ENCODE results near the gene CRYGS. TPM values are rescaled to one million over a fixed set of nuclear protein-coding genes. Genes with fewer than 3 reads are reported as not detected.
"Not testable (repeated sequence)": the region's sequence is repeated elsewhere in the genome, so short reads cannot be mapped to it uniquely, and the experiment has no call there.

Gene CRYGS
- total RNA-seq, 8 experiments from 2014 or later: 1.2 to 4.9 (median 2.9) TPM

- 37 to 100% (median 94%) methylated on average over 1 to 2 of the region's 2 CpGs for WGBS, 10 experiments
- ATAC-seq (replicated peaks in 6 of 8): no peak
These were observed 33.3 kb upstream of the CRYGS start for GRCh38 chr3:186577521-186577920.

GRCh38 chr3:186571644-186572013, 27.4 kb upstream of the CRYGS start:
- no peak overlapping the region for H3K27ac ChIP-seq
- in situ Hi-C loops (cut with MboI; ENCODE audit: low pct_unique_long_range_greater_than_20kb in 2 of 9, low sequenced_read_pairs in 9 of 9, unreplicated experiment in 9 of 9): loop anchor here in 1 of 9 experiments (25.0 kb wide), 1 partner anchor 584 kb away; no protein-coding TSS in a partner anchor
- WGBS, 10 experiments: 31 to 100% (median 77%) methylated on average over 2 of the region's 2 CpGs
- peak overlapping the region in 4 of 5 donors; percentile 79 to 100 (median 93) for H3K4me3 ChIP-seq
- ATAC-seq (replicated peaks in 6 of 8): no peak
- H3K4me1 ChIP-seq (replicated peaks in 1 of 2): peaks cover 3 to 8% of the 10 kb centered on the region in 2 donors

More at GRCh38 chr3:186577521-186577920, 33.3 kb upstream of the CRYGS start:
- no peak overlapping the region for H3K4me3 ChIP-seq
- no peak overlapping the region for H3K27ac ChIP-seq
- no peaks in the 10 kb centered on the region for H3K4me1 ChIP-seq (replicated peaks in 1 of 2)
- in situ Hi-C loops (cut with MboI; ENCODE audit: low pct_unique_long_range_greater_than_20kb in 2 of 9, low sequenced_read_pairs in 9 of 9, unreplicated experiment in 9 of 9): loop anchor here in 1 of 9 experiments (25.0 kb wide), 1 partner anchor 210 kb away; the partner anchor contains the start of gene EIF4A2

DNA sequence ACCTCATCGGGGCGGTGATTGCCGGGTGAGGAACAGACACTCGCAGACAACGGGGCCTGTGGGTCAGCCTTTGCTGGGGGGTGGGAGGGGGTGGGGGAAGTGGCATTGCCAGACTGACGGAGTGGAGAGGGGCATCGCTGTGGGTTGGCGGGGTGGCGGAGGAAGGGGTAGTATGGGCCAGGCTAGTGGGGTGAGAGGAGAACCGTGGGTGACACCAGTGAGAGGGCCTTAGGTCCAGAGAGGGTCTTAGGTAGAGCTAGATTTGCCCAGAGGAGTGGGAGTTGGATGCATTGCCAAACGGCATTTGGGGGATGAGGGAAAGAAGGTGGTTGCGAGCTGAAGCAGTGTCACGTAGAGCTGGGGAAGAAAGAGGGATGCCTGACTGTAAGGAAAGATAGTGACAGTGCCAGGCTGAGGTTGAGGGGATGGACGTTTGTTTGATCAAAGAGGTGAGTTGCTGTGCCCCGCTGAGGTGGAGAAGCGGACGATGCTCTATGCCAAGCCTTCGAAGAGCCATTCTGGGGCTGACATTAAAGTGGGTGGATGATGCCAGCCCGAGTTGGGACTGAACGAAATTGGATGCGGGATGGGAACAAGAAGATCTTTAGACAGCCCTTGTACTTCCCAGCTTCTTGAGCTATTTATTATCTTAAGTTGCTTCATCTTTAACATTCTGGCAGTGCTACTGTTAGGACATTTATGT, 26.9 kb upstream of the CRYGS start:
- 0 to 17% (median 9%) methylated on average over 2 to 9 of the region's 21 CpGs; no CpG with 5 or more reads in 4 of the 10 experiments for WGBS, 10 experiments
- H3K27ac ChIP-seq: peak overlapping the region; percentile 78 to 79
- in situ Hi-C loops (cut with MboI; ENCODE audit: low pct_unique_long_range_greater_than_20kb in 2 of 9, low sequenced_read_pairs in 9 of 9, unreplicated experiment in 9 of 9): loop anchor here in 1 of 9 experiments (25.0 kb wide), 1 partner anchor 584 kb away; no protein-coding TSS in a partner anchor
- peaks cover 3 to 11% of the 10 kb centered on the region in 2 donors for H3K4me1 ChIP-seq (replicated peaks in 1 of 2)
- ATAC-seq (replicated peaks in 6 of 8): no peak
- H3K4me3 ChIP-seq: peak overlapping the region; percentile 79 to 100 (median 92)

- WGBS, 10 experiments: 0 to 4% (median 1%) methylated on average over 1 to 18 of the region's 59 CpGs; no CpG with 5 or more reads in 2 of the 10 experiments
- ATAC-seq (replicated peaks in 6 of 8): peak; percentile 86 to 90 (median 88)
- Histone ChIP-seq H3K4me3 (peak within 1 kb of the TSS; percentile 79 to 100 (median 92)), H3K4me1 (replicated peaks in 1 of 2) (peaks cover 3 to 11% of the 10 kb centered on the region in 2 donors), H3K27ac (peak within 1 kb of the TSS; percentile 78 to 79)
- in situ Hi-C loops (cut with MboI; ENCODE audit: low pct_unique_long_range_greater_than_20kb in 2 of 9, low sequenced_read_pairs in 9 of 9, unreplicated experiment in 9 of 9): loop anchor here in 1 of 9 experiments (25.0 kb wide), 1 partner anchor 583 kb away; no protein-coding TSS in a partner anchor
These were observed 26.1 kb upstream of the CRYGS start, which contains the start of gene DNAJB11 for GRCh38 chr3:186570096-186570940. Gene DNAJB11, plus strand, starts transcription at chr3:186570720. Its CDS starts 178 bp downstream, at chr3:186570898.

DNA sequence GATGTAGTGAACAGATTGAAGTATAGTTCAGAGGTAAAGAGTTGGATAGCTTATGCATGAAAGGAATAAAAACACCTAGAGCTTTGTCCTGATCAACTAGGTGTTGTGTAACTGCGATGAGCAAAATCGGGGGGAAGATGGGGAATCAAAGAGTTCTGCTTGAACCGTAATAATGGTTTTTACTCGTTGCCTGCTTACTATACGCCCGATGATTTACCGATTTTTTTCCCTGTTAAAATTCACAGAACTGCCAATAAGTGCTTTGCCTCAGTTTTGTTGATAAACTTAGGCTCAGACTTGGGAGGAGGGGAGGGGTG, 25.6 kb upstream of the CRYGS start:
- 0 to 10% (median 5%) methylated on average over 2 to 7 of the region's 7 CpGs; no CpG with 5 or more reads in 3 of the 10 experiments for WGBS, 10 experiments
- peak overlapping the region; percentile 47 to 57 for H3K27ac ChIP-seq
- no peak for ATAC-seq (replicated peaks in 6 of 8)
- H3K4me3 ChIP-seq: peak overlapping the region; percentile 47 to 80 (median 50)
- in situ Hi-C loops (cut with MboI; ENCODE audit: low pct_unique_long_range_greater_than_20kb in 2 of 9, low sequenced_read_pairs in 9 of 9, unreplicated experiment in 9 of 9): loop anchor here in 1 of 9 experiments (25.0 kb wide), 1 partner anchor 582 kb away; no protein-coding TSS in a partner anchor
- peaks cover 3 to 11% of the 10 kb centered on the region in 2 donors for H3K4me1 ChIP-seq (replicated peaks in 1 of 2)

GRCh38 chr3:186569361-186569760, 25.2 kb upstream of the CRYGS start:
- not testable (repeated sequence) for H3K27ac ChIP-seq
- in situ Hi-C loops (cut with MboI; ENCODE audit: low pct_unique_long_range_greater_than_20kb in 2 of 9, low sequenced_read_pairs in 9 of 9, unreplicated experiment in 9 of 9): loop anchor here in 1 of 9 experiments (25.0 kb wide), 1 partner anchor 582 kb away; no protein-coding TSS in a partner anchor
- WGBS, 10 experiments: 57 to 94% (median 81%) methylated on average over 1 to 9 of the region's 11 CpGs; no CpG with 5 or more reads in 4 of the 10 experiments

DNA sequence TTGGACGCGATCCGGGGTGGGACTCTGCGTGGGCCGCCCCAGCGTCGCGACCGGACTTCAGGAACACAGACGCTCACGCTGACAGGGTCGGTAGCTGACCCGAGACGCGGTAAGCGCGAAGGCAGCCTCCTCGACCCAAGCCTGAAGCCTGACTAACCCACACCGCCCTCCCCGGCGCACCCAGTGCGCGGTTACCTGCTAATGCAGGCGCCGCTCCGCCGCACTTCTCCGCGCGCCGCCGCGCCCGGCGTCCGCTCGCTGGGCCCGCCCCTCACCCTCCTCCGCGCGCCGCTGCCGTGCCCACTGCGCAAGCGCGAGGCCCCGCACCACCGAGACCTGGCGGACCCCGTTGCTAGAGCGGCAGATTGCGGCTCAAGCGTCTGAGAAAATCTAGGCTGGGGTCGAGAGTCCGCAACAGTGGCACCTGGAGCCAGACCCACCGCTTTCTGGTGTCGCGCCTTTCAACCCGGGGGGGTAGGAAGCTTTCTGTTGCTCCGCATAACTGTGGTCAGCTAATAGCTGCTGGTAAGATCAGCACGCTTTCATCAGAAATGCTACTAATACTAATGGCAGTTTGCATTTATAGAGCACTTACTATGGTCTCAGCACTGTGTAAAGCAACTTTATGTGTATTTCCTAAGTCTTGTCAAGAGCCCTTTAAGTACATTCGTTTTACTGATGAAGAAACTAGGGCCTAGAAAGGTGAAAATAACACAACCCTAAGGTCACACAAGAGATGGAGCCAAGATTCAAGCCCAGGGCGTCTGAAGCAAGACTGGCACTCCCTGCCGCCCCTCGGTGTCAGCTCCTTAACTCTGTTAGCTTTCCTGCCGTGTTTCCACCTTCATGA, 23.1 kb upstream of the CRYGS start, which contains the start of gene TBCCD1:
TBCCD1 (minus strand) TSS at position 268 of the 850 bp plus-strand sequence. CDS start 3,010 bp downstream, outside the sequence.
- WGBS, 10 experiments: 0 to 20% (median 0%) methylated on average over 1 to 11 of the region's 66 CpGs; no CpG with 5 or more reads in 2 of the 10 experiments
- in situ Hi-C loops (cut with MboI; ENCODE audit: low pct_unique_long_range_greater_than_20kb in 2 of 9, low sequenced_read_pairs in 9 of 9, unreplicated experiment in 9 of 9): loop anchor here in 1 of 9 experiments (25.0 kb wide), 1 partner anchor 580 kb away; no protein-coding TSS in a partner anchor
- ATAC-seq (replicated peaks in 6 of 8): peak; percentile 42 to 64 (median 57)
- H3K4me1 ChIP-seq (replicated peaks in 1 of 2): peaks cover 3 to 11% of the 10 kb centered on the region in 2 donors
- peak within 1 kb of the TSS; percentile 58 to 99 (median 60) for H3K4me3 ChIP-seq
- H3K27ac ChIP-seq: peak within 1 kb of the TSS; percentile 33 to 41

More at GRCh38 chr3:186569361-186569760, 25.2 kb upstream of the CRYGS start:
- Histone ChIP-seq H3K4me3 (peak overlapping the region; percentile 47 to 80 (median 50)), H3K4me1 (replicated peaks in 1 of 2) (peaks cover 3 to 11% of the 10 kb centered on the region in 2 donors)
- ATAC-seq (replicated peaks in 6 of 8): not testable (repeated sequence)

GRCh38 chr3:186566772-186567071, 22.5 kb upstream of the CRYGS start:
- WGBS, 10 experiments: 0 to 10% (median 2%) methylated on average over 2 to 7 of the region's 14 CpGs; no CpG with 5 or more reads in 3 of the 10 experiments
- peaks cover 3 to 11% of the 10 kb centered on the region in 2 donors for H3K4me1 ChIP-seq (replicated peaks in 1 of 2)
- in situ Hi-C loops (cut with MboI; ENCODE audit: low pct_unique_long_range_greater_than_20kb in 2 of 9, low sequenced_read_pairs in 9 of 9, unreplicated experiment in 9 of 9): loop anchor here in 1 of 9 experiments (25.0 kb wide), 1 partner anchor 579 kb away; no protein-coding TSS in a partner anchor
- H3K4me3 ChIP-seq: peak overlapping the region; percentile 58 to 99 (median 60)
- peak overlapping the region; percentile 21 to 33 for H3K27ac ChIP-seq
- peak in 3 of 8 experiments; percentile 0 to 1 (median 0) for ATAC-seq (replicated peaks in 6 of 8)

DNA sequence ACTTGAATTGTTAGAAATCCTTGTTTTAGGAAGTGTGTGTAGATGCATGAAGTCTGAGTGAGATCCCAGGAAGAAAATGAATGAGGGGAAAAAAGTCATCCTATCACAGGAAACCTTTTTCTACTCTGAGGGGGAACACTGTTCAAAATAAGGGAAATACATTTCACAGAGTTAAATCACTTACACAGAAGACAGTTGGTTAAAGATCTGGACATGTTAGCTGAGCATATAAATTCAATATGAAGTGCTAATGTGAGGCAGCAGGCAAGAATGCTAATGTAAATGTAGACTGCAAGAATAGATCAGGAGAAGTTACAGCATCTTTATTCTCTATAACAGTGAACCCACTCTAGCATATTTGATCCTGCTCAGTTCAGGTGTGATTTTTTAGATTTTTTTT, 20.4 kb upstream of the CRYGS start:
- Histone ChIP-seq H3K27ac (no peak overlapping the region), H3K4me3 (no peak overlapping the region), H3K4me1 (replicated peaks in 1 of 2) (peaks cover 3 to 7% of the 10 kb centered on the region in 2 donors)
- in situ Hi-C loops (cut with MboI; ENCODE audit: low pct_unique_long_range_greater_than_20kb in 2 of 9, low sequenced_read_pairs in 9 of 9, unreplicated experiment in 9 of 9): loop anchor here in 1 of 9 experiments (25.0 kb wide), 1 partner anchor 577 kb away; no protein-coding TSS in a partner anchor
- ATAC-seq (replicated peaks in 6 of 8): no peak

DNA sequence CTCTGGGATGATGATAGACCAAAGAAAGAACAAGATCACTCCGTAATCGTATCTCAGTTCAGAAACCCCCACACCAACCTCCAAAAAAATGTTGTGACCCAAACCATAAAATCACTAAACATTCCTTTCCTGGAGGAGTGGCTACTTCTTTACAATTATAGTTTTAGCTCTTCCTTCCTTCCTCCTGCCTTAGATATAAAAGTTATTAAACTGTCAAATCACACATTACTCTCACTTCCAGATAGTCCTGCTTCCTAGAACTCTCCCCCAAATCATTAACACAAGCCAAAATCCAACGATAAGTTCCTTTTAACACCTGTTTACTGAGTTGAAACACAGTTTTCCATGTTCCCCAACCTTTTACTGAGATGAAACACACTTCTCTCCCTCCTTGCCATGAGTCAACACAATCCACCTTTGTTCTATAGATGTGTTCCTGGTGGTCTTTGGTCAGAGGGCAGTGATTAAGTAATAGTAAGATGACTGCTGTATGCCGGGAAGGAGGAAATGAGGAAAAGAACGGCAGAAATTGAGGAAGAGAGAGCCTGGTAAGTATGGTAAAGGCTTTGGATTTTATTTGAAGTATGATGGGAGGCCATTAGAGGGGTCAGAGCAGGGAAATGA, 8.3 kb upstream of the CRYGS start:
- 57 to 100% (median 89%) methylated on average over 1 to 5 of the region's 5 CpGs for WGBS, 10 experiments
- H3K4me1 ChIP-seq (replicated peaks in 1 of 2): no peaks in the 10 kb centered on the region
- no peak for ATAC-seq (replicated peaks in 6 of 8)
- in situ Hi-C loops (cut with MboI; ENCODE audit: low pct_unique_long_range_greater_than_20kb in 2 of 9, low sequenced_read_pairs in 9 of 9, unreplicated experiment in 9 of 9): loop anchor here in 1 of 9 experiments (25.0 kb wide), 1 partner anchor 565 kb away; no protein-coding TSS in a partner anchor
- H3K4me3 ChIP-seq: no peak overlapping the region
- no peak overlapping the region for H3K27ac ChIP-seq

DNA sequence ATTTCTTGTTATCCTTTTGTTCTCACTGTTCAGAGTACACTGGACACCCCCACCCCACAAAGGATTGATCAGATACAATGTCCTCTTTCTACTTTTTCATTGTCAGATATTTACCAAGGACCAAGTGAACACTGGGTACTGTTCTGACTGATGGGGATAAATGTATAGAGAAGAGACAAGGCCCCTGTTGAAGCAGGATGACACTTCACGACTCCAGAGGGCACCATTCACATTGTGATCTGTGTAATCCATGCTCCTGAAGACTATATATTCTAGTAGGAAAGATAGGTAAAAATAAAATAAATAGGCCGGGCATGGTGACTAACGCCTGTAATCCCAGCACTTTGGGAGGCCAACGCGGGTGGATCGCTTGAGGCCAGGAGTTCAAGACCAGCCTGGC, 7.2 kb upstream of the CRYGS start:
- H3K4me1 ChIP-seq (replicated peaks in 1 of 2): no peaks in the 10 kb centered on the region
- ATAC-seq (replicated peaks in 6 of 8): no peak
- in situ Hi-C loops (cut with MboI; ENCODE audit: low pct_unique_long_range_greater_than_20kb in 2 of 9, low sequenced_read_pairs in 9 of 9, unreplicated experiment in 9 of 9): loop anchor here in 1 of 9 experiments (25.0 kb wide), 1 partner anchor 564 kb away; no protein-coding TSS in a partner anchor
- WGBS, 10 experiments: 44 to 100% (median 94%) methylated on average over 1 to 6 of the region's 6 CpGs; no CpG with 5 or more reads in 1 of the 10 experiments
- H3K27ac ChIP-seq: no peak overlapping the region
- H3K4me3 ChIP-seq: no peak overlapping the region
